Mesothelial cell of epicardium (in vitro differentiated cells): ENCODE results near the gene CMPK1. TPM values are rescaled to one million over a fixed set of nuclear protein-coding genes. Genes with fewer than 3 reads are reported as not detected.

Experiments used
- DNase-seq, 2 experiments: peaks; one replicate each; pipeline ENCODE4 v3.0.0; 2021; ENCODE audit warnings: low spot score in 2 of 2; ENCODE audit not compliant: unreplicated experiment in 2 of 2
- H3K27ac Mint-ChIP-seq: 2 replicates; pipeline ENCODE4 v1.8.0; 2021; ENCODE audit warnings: mixed read lengths
- H3K27me3 Mint-ChIP-seq: 2 replicates; pipeline ENCODE4 v1.8.0; 2021; ENCODE audit warnings: low read depth, mixed read lengths
- H3K36me3 Mint-ChIP-seq: 2 replicates; pipeline ENCODE4 v1.8.0; 2021; ENCODE audit warnings: mixed read lengths
- H3K4me1 Mint-ChIP-seq: 2 replicates; pipeline ENCODE4 v1.8.0; 2021; ENCODE audit warnings: mixed read lengths
- H3K4me3 Mint-ChIP-seq: 2 replicates; pipeline ENCODE4 v1.8.0; 2021; ENCODE audit warnings: mild to moderate bottlenecking, moderate library complexity, mixed read lengths
- H3K9me3 Mint-ChIP-seq: 2 replicates; pipeline ENCODE4 v1.8.0; 2021; ENCODE audit warnings: mixed read lengths
- total RNA-seq: library from RNA; stranded (reverse); gene quantifications from 3 replicates; pipeline ENCODE4 v1.2.1, GENCODE V29; 2021
- TF ChIP-seq, protein P1 (sequence below): fragments of 200-600 bp; sonication (generic); IDR thresholded peaks from one replicate; pipeline ENCODE4 v1.5.0; 2021; ENCODE audit warnings: antibody characterized with exemption; ENCODE audit not compliant: unreplicated experiment

The CMPK1 gene
- total RNA-seq, 1 donor from 2014 or later, result 36.9 TPM

DNA sequence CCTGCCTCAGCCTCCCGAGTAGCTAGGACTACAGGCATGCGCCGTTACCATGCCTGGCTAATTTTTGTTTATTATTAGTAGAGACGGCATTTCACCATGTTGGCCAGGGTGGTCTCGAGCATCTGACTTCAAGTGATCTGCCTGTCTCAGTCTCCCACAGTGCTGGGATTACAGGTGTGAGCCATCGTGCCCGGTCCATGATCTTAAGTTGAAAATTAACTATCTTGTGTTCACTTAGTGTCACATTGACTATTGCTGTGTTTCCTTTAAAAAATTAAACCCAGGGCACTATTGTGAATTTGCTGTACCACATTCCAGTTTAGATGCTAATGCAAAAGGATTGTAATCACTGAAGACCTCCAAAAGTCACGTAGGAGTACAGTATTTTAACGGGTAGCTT is 14.1 kb downstream of the CMPK1 start:
- Mint-ChIP-seq H3K4me3 (no peak overlapping the region), H3K27me3 (no peaks in the 10 kb centered on the region), H3K27ac (no peak overlapping the region), H3K4me1 (no peaks in the 10 kb centered on the region), H3K36me3 (peaks cover 13% of the 10 kb centered on the region), H3K9me3 (no peaks in the 10 kb centered on the region)
- TF ChIP-seq, protein P1, sequence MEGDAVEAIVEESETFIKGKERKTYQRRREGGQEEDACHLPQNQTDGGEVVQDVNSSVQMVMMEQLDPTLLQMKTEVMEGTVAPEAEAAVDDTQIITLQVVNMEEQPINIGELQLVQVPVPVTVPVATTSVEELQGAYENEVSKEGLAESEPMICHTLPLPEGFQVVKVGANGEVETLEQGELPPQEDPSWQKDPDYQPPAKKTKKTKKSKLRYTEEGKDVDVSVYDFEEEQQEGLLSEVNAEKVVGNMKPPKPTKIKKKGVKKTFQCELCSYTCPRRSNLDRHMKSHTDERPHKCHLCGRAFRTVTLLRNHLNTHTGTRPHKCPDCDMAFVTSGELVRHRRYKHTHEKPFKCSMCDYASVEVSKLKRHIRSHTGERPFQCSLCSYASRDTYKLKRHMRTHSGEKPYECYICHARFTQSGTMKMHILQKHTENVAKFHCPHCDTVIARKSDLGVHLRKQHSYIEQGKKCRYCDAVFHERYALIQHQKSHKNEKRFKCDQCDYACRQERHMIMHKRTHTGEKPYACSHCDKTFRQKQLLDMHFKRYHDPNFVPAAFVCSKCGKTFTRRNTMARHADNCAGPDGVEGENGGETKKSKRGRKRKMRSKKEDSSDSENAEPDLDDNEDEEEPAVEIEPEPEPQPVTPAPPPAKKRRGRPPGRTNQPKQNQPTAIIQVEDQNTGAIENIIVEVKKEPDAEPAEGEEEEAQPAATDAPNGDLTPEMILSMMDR, result no peak
- no peak for DNase-seq

DNA sequence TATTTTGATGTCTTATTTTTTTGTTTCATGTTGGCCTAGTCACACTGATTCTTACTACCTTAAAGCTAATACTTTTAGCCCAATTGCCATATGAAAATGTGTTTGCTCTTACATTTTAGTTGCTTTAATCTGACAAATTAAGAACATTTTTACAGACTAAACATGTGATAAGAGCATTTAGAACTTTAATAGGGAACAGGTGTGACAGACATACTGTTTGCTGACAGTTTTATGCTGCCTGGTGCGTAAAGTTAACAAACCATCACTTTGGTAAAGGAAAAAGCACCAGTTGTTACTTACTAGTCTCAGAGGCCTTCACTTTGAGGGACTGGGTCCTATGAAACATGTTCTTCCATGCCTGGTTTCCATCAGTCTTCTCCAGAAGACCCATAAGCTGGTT is 14.7 kb downstream of the CMPK1 start:
- Mint-ChIP-seq H3K27me3 (no peaks in the 10 kb centered on the region), H3K4me3 (no peak overlapping the region), H3K27ac (no peak overlapping the region), H3K4me1 (no peaks in the 10 kb centered on the region), H3K9me3 (no peaks in the 10 kb centered on the region), H3K36me3 (peaks cover 13% of the 10 kb centered on the region)
- TF ChIP-seq, protein P1, result no peak
- DNase-seq, result no peak

DNA sequence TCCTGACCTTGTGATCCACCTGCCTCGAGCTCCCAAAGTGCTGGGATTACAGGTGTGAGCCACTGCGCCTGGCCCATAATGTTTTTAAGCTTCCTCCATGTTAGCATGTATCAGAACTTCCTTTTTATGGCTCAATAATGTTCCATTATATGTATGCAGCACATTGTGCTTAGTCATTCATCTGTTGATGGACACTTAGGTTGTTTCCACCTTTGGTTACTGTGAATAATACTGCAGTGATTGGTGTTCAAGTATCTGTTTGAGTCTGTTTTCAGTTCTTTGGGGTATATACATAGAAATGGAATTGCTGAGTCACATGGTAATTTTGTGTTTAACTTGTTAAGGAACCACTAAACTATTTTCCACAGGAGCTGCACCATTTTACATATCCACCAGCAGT is 17.7 kb downstream of the CMPK1 start:
- no peaks in the 10 kb centered on the region for H3K4me1 Mint-ChIP-seq
- no peak overlapping the region for H3K4me3 Mint-ChIP-seq
- no peak overlapping the region for H3K27ac Mint-ChIP-seq
- peaks cover 7% of the 10 kb centered on the region for H3K36me3 Mint-ChIP-seq
- TF ChIP-seq, protein P1, result no peak
- no peaks in the 10 kb centered on the region for H3K27me3 Mint-ChIP-seq
- no peak for DNase-seq
- no peaks in the 10 kb centered on the region for H3K9me3 Mint-ChIP-seq

DNA sequence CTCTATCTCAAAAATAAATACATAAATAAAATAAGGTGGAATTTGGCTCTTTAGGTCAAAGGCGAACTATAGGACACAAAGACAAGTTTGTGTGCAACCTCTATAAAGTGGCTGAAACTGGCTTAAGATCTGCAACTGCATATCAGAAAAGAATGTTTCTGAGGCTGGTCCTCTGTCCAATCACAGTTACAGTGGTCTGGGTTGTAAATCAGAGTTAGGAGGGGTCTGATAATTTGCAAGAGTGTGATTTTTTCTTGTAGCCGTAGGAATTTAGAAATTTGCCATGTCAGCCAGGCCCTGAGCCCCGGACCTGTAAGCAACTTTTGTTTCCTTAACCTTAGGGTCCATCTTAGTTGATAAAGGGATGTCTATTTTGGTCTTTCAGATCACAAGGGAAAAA is 27.8 kb downstream of the CMPK1 start:
- no peak overlapping the region for H3K27ac Mint-ChIP-seq
- DNase-seq, result no peak
- no peaks in the 10 kb centered on the region for H3K27me3 Mint-ChIP-seq
- no peaks in the 10 kb centered on the region for H3K4me1 Mint-ChIP-seq
- H3K36me3 Mint-ChIP-seq, result peaks cover 2% of the 10 kb centered on the region
- no peak overlapping the region for H3K4me3 Mint-ChIP-seq
- no peaks in the 10 kb centered on the region for H3K9me3 Mint-ChIP-seq
- TF ChIP-seq, protein P1, result no peak

DNA sequence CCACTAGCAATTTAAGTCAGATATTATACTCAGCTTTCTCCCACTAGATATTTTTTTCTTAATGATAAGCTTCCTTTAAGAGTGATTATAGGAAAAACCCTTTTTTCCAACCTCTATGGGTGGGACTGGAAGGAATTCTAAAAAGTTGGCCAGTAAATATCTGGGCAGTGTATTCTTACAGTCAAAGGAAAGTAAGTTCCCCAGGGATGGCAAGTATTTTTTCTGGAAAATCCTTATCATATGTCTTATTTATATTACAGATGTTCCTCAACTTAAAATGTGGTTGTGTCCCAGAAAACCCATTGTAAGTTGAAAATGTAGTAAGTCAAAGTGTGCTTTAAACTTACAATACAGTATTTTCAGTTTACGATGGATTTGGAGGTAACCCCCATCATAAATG is 29.2 kb downstream of the CMPK1 start:
- DNase-seq, result no peak
- TF ChIP-seq, protein P1, result no peak
- H3K27me3 Mint-ChIP-seq, result no peaks in the 10 kb centered on the region
- H3K36me3 Mint-ChIP-seq, result peaks cover 2% of the 10 kb centered on the region
- H3K4me1 Mint-ChIP-seq, result no peaks in the 10 kb centered on the region
- no peak overlapping the region for H3K4me3 Mint-ChIP-seq
- H3K9me3 Mint-ChIP-seq, result no peaks in the 10 kb centered on the region
- H3K27ac Mint-ChIP-seq, result no peak overlapping the region

DNA sequence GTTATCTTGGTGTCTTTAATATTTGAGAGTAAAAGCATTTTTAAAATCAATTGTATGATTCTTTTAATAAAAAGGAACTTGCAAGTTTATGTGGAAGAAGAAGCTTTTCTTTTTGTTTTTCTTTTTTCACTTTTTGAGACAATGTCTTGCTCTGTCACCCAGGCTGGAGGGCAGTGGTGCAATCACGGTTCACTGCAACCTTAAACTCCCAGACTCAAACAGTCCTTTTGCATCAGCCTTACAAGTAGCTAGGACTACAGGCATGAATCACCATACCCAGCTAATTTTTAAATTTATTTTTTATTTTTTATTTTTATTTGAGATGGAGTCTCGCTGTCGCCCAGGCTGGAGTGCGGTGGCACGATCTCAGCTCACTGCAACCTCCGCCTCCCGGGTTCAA is 34.1 kb downstream of the CMPK1 start:
- no peak overlapping the region for H3K27ac Mint-ChIP-seq

More for the DNA sequence above, 34.1 kb downstream of the CMPK1 start:
- no peak overlapping the region for H3K4me3 Mint-ChIP-seq
- no peak for DNase-seq
- no peaks in the 10 kb centered on the region for H3K9me3 Mint-ChIP-seq
- H3K27me3 Mint-ChIP-seq, result no peaks in the 10 kb centered on the region
- TF ChIP-seq, protein P1, result no peak
- no peaks in the 10 kb centered on the region for H3K4me1 Mint-ChIP-seq
- H3K36me3 Mint-ChIP-seq, result peaks cover 12% of the 10 kb centered on the region
